Mucosa of descending colon (tissue), 3 donors: ENCODE data around the gene CERS6. TPM values are rescaled to one million over a fixed set of nuclear protein-coding genes. Genes with fewer than 3 reads are reported as not detected.

Experiments used
- ATAC-seq: fragments of 200-7000 bp; cut with Tn5 transposase; one replicate; pipeline ENCODE4 v1.9.1; 2020; ENCODE audit warnings: mild to moderate bottlenecking, moderate library complexity
- DNase-seq, 3 donors: peaks; one replicate each; pipeline ENCODE4 v3.0.0-alpha.2; 2020
- H3K36me3 ChIP-seq: fragments of 200-600 bp; one replicate; pipeline ENCODE4 v1.8.0; 2021; ENCODE audit warnings: low read depth, mild to moderate bottlenecking
- H3K4me1 ChIP-seq: fragments of 200-600 bp; one replicate; pipeline ENCODE4 v1.8.0; 2021; ENCODE audit warnings: low read depth, mild to moderate bottlenecking
- H3K4me3 ChIP-seq: fragments of 200-600 bp; one replicate; pipeline ENCODE4 v1.8.0; 2021; ENCODE audit warnings: mild to moderate bottlenecking
- H3K9me3 ChIP-seq: fragments of 200-600 bp; one replicate; pipeline ENCODE4 v1.8.0; 2021; ENCODE audit warnings: mild to moderate bottlenecking
- CTCF ChIP-seq: fragments of 200-600 bp; IDR thresholded peaks from one replicate; pipeline ENCODE4 v1.8.0; 2022; ENCODE audit warnings: antibody characterized with exemption, mild to moderate bottlenecking
- intact Hi-C, 2 donors: fragments of 100-400 bp; cut with DNase I in 1 of 2; cut with micrococcal nuclease in 1 of 2; formaldehyde crosslinking; loops; one replicate each; pipeline versions ENCODE4 v1.11.0 to v1.11.1; 2022; cut with DNase I, micrococcal nuclease
- total RNA-seq, 3 donors: library from RNA; stranded (reverse); fragmentation: NEBNext Ultra II Directional in 2 of 3; extraction: Animal tissue kit (Norgen Biotek cat#: 25700) in 2 of 3; gene quantifications; one replicate each; pipeline versions ENCODE4 v1.2.1 to v1.2.4, GENCODE V29; 2021 to 2023
- donor health status: DM: no; HTN: no; CAD: no; lungs with moderate emphysema.
- donor health status: DM: no; HTN: no; CAD: no.
- donor health status: DM: no; HTN: yes; CAD: no.

Gene CERS6
- total RNA-seq, 3 donors from 2014 or later = 27.4 to 67.2 (median 65.0) TPM

- Histone ChIP-seq H3K4me1 (no peaks in the 10 kb centered on the region), H3K9me3 (no peaks in the 10 kb centered on the region), H3K36me3 (no peaks in the 10 kb centered on the region), H3K4me3 (no peak overlapping the region)
- intact Hi-C loops = no loop called here
- no peak for TF ChIP-seq CTCF
- DNase-seq (no peak), ATAC-seq (no peak)
These were observed 267.3 kb downstream of the CERS6 start for GRCh38 chr2:168723275-168723899.

- intact Hi-C loops = no loop called here
- ATAC-seq = no peak
- Histone ChIP-seq H3K4me3 (no peak overlapping the region), H3K4me1 (no peaks in the 10 kb centered on the region), H3K36me3 (no peaks in the 10 kb centered on the region), H3K9me3 (no peaks in the 10 kb centered on the region)
- no peak for TF ChIP-seq CTCF
- no peak for DNase-seq
These were observed 270.3 kb downstream of the CERS6 start for GRCh38 chr2:168726375-168726774.

GRCh38 chr2:168727904-168728470, 271.9 kb downstream of the CERS6 start:
- intact Hi-C loops = no loop called here
- no peak for DNase-seq
- H3K4me1 ChIP-seq = no peaks in the 10 kb centered on the region
- no peaks in the 10 kb centered on the region for H3K36me3 ChIP-seq
- no peak for ATAC-seq
- no peaks in the 10 kb centered on the region for H3K9me3 ChIP-seq
- H3K4me3 ChIP-seq = no peak overlapping the region
- TF ChIP-seq CTCF = no peak

DNA sequence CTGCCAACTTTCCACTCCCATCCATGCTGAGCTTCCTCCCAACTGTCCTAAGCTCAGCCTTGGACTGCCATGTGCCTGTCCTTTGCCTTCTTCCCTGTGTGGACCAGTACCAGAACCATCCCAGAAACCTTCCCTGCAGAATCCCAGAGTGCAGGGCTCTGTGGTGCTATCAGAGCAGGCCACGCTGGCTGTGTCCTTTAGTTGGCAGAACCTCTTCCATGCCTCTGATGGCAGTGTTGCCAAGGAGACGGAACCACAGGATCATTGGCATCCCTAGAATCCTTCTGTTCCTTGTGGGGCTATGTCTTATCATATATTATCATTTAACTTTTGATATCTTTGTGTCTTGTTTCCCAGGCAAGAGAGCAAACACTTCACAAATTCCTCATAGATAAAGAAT, 273.4 kb downstream of the CERS6 start:
- Histone ChIP-seq H3K4me1 (no peaks in the 10 kb centered on the region), H3K36me3 (no peaks in the 10 kb centered on the region), H3K4me3 (no peak overlapping the region), H3K9me3 (no peaks in the 10 kb centered on the region)
- intact Hi-C loops = no loop called here
- DNase-seq (no peak), ATAC-seq (no peak)
- no peak for TF ChIP-seq CTCF

DNA sequence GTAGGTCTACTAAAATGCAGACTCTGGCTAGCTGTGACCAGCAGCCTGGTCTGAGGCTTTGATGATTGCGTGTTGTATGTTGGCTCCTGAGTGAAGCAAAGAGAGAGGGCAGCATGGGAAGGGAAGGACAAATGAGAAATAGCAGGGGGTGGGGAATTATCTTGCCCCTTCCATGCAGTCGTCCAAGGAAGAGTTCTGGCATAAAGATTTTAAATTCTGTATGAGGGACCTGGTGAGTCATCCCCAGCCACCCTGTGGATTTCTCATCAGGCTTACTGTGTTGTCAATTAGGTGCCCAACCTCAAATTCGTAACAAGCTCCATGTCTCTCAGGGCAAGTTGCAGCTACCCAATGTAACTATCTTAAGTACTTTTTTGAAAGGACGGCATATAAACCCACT, 274.3 kb downstream of the CERS6 start:
- intact Hi-C loops = no loop called here
- Histone ChIP-seq H3K36me3 (no peaks in the 10 kb centered on the region), H3K9me3 (no peaks in the 10 kb centered on the region), H3K4me1 (no peaks in the 10 kb centered on the region), H3K4me3 (no peak overlapping the region)
- ATAC-seq (no peak), DNase-seq (no peak)
- TF ChIP-seq CTCF = no peak
